Measurements from ENCODE around the gene PCDHGC4. TPM values are rescaled to one million over a fixed set of nuclear protein-coding genes. Genes with fewer than 3 reads are reported as not detected.

The PCDHGC4 gene
- total and polyA plus RNA-seq, 2 of the 8 experiments (the other 6 are each of a cell fraction or from before 2014, with no cell fraction given) = 2.1 to 2.4 TPM

- H2AFZ ChIP-seq (ENCODE audit: low read length) = no peak overlapping the region
- no peak overlapping the region for H3K56ac ChIP-seq (replicated peaks; ENCODE audit: insufficient read length, low read depth, low read length)
- H3K4ac ChIP-seq (replicated peaks; ENCODE audit: insufficient read length, low read depth, low read length) = no peak overlapping the region
- no peak overlapping the region for H2BK5ac ChIP-seq (ENCODE audit: low read depth, low read length)
- no peaks in the 10 kb centered on the region for H3K79me1 ChIP-seq (ENCODE audit: low read depth, low read length)
- CTCF ChIA-PET (ENCODE audit: partially characterized antibody) = interaction anchor here (0.8 to 8.6 kb wide), 31 partner anchors 12 to 342 kb away, joined by 3 to 218 read pairs (median 6); partner anchors contain the start of genes PCDHB10, PCDHB12, PCDHB15 and PCDHB5
- peaks cover 11 to 24% (median 23%) of the 10 kb centered on the region in 4 experiments for H3K27me3 ChIP-seq (replicated peaks in 1 of 4; ENCODE audit: control insufficient read depth in 3 of 4, extremely low read depth in 1 of 4, insufficient read depth in 3 of 4, low read length in 3 of 4)
- POLR2A ChIA-PET (ENCODE audit: partially characterized antibody) = interaction anchor here (1.4 to 1.6 kb wide), 2 partner anchors 16 to 37 kb away, joined by 4 to 5 read pairs; no protein-coding TSS in a partner anchor
- no peak overlapping the region for H4K8ac ChIP-seq (ENCODE audit: extremely low read depth, insufficient read depth, low read length)
- no peak overlapping the region for H3K18ac ChIP-seq (ENCODE audit: extremely low read depth, low read length)
- H3K9ac ChIP-seq (replicated peaks in 1 of 4; ENCODE audit: extremely low read depth in 1 of 4, low read depth in 3 of 4, low read length in 3 of 4) = no peak overlapping the region
- peaks cover 0 to 14% of the 10 kb centered on the region in 2 experiments for H4K20me1 ChIP-seq (replicated peaks in 1 of 2; ENCODE audit: control insufficient read depth in 1 of 2, insufficient read depth in 2 of 2, low read length in 2 of 2)
- H2BK12ac ChIP-seq (ENCODE audit: low read depth, low read length) = no peak overlapping the region
- H4K5ac ChIP-seq (ENCODE audit: insufficient read length, low read depth, low read length) = no peak overlapping the region
- no peak overlapping the region for H3K27ac ChIP-seq (ENCODE audit: low read depth, low read length)
- H3K9me3 ChIP-seq (ENCODE audit: insufficient read depth in 2 of 2, low read depth in 1 of 2, low read length in 1 of 2) = no peaks in the 10 kb centered on the region
- no peaks in the 10 kb centered on the region for H3K36me3 ChIP-seq (ENCODE audit: control insufficient read depth in 2 of 4, insufficient read depth in 4 of 4, low read length in 3 of 4)
- no peak overlapping the region for H2AK5ac ChIP-seq (ENCODE audit: low read depth, low read length)
- no peak overlapping the region for H2BK15ac ChIP-seq (ENCODE audit: low read length)
- H4K91ac ChIP-seq (replicated peaks; ENCODE audit: insufficient read length, low read length) = no peak overlapping the region
- no peaks in the 10 kb centered on the region for H3K79me2 ChIP-seq (ENCODE audit: control insufficient read depth in 1 of 2, insufficient read depth in 2 of 2, low read length in 2 of 2)
- FAIRE-seq (no peak), DNase-seq (ENCODE audit: low read depth in 1 of 2, low spot score in 2 of 2) (no peak)
- H3K23me2 ChIP-seq (ENCODE audit: low read depth, low read length) = no peaks in the 10 kb centered on the region; the same call in 1 of the 2 replicates
- TF ChIP-seq SUZ12 (IDR thresholded peaks at IDR 0.05; ENCODE audit: low read length) = peak; percentile 11; the same call in 1 of the 2 replicates
- no peak for TF ChIP-seq HDAC6 (IDR thresholded peaks at IDR 0.05; ENCODE audit: low read depth, low read length)
- WGBS, 2 experiments (ENCODE audit: extremely low coverage in 1 of 2, insufficient coverage in 1 of 2, insufficient read length in 1 of 2, insufficient replicate concordance in 2 of 2, low coverage in 1 of 2, low lambda C conversion rate in 2 of 2, missing lambda C conversion rate in 1 of 2) = 87% methylated on average over 24 of the region's 24 CpGs; no CpG with 5 or more reads in 1 of the 2 experiments
- H3K23ac ChIP-seq (ENCODE audit: insufficient read length) = no peak overlapping the region
- no peak overlapping the region for H2BK120ac ChIP-seq (replicated peaks; ENCODE audit: low read depth, low read length)
- H2BK20ac ChIP-seq (ENCODE audit: low read length) = no peak overlapping the region
- peaks cover 0 to 5% (median 3%) of the 10 kb centered on the region in 4 experiments; a peak in 4 of 7 replicates for H3K4me1 ChIP-seq (replicated peaks in 1 of 4; ENCODE audit: control insufficient read depth in 3 of 4, insufficient read depth in 4 of 4, low read length in 3 of 4)
- H3K4me3 ChIP-seq (ENCODE audit: extremely low read depth in 1 of 4, insufficient read depth in 2 of 4, low read depth in 3 of 4, low read length in 4 of 4) = peak overlapping the region; percentile 68 to 85 (median 74); a peak in 5 of 8 replicates
- peak overlapping the region; percentile 98 to 100 for H3K4me2 ChIP-seq (ENCODE audit: insufficient read depth in 1 of 2, low read depth in 2 of 2, low read length in 2 of 2)
- no peak overlapping the region for H3K14ac ChIP-seq (ENCODE audit: insufficient read length)
Measured at GRCh38 chr5:141477044-141477575, 7.7 kb upstream of the PCDHGC4 start.
